ENCODE data around the gene BAX. TPM values are rescaled to one million over a fixed set of nuclear protein-coding genes. Genes with fewer than 3 reads are reported as not detected.

The BAX gene
- total and polyA plus RNA-seq, 12 donors = 18.1 to 79.0 (median 48.8) TPM

DNA sequence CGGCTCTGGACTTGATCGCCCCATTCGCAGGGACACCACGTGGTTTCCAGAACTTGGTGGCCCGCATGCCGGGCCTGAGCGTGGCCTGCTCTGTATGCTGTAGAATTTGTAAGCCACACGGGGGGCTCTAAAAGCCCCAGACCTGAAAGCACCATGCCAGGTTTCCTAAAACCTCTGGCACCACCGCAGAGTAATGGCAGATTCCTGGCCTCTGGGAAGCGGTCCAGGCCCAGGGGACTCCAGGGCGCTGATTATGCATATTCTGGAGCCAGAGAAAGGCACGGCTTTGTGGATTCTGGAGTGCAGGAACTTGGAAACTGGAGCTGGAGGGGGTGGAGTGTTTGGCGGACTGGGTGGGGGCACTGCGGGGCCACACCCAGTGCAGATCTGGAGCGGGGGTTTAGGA is 14.1 kb downstream of the BAX start:
- peaks cover 23 to 27% of the 10 kb centered on the region in 2 donors for H3K4me1 ChIP-seq (replicated peaks in 1 of 2)
- no peak for TF ChIP-seq CTCF (IDR thresholded peaks at IDR 0.05)
- TF ChIP-seq POLR2A (IDR thresholded peaks at IDR 0.05) = no peak
- H3K27me3 ChIP-seq = no peaks in the 10 kb centered on the region
- peaks cover 0 to 53% of the 10 kb centered on the region in 2 donors for H3K36me3 ChIP-seq (replicated peaks in 1 of 2)
- DNase-seq = peak in 1 of 7 donors; percentile 51
- 84 to 97% (median 93%) methylated on average over 3 to 15 of the region's 15 CpGs for WGBS, 4 donors
- H3K27ac ChIP-seq = peak overlapping the region in 1 of 5 donors; percentile 96
- H3K9me3 ChIP-seq (replicated peaks in 1 of 3) = no peaks in the 10 kb centered on the region
- no peak overlapping the region for H3K4me3 ChIP-seq
- intact Hi-C loops (cut with DNase I) = loop anchor here (5.0 to 10.0 kb wide), 2 partner anchors 94 to 132 kb away; partner anchors contain the start of genes HSD17B14 (in 1 of the 2) and PPP1R15A (in 1 of the 2)

DNA sequence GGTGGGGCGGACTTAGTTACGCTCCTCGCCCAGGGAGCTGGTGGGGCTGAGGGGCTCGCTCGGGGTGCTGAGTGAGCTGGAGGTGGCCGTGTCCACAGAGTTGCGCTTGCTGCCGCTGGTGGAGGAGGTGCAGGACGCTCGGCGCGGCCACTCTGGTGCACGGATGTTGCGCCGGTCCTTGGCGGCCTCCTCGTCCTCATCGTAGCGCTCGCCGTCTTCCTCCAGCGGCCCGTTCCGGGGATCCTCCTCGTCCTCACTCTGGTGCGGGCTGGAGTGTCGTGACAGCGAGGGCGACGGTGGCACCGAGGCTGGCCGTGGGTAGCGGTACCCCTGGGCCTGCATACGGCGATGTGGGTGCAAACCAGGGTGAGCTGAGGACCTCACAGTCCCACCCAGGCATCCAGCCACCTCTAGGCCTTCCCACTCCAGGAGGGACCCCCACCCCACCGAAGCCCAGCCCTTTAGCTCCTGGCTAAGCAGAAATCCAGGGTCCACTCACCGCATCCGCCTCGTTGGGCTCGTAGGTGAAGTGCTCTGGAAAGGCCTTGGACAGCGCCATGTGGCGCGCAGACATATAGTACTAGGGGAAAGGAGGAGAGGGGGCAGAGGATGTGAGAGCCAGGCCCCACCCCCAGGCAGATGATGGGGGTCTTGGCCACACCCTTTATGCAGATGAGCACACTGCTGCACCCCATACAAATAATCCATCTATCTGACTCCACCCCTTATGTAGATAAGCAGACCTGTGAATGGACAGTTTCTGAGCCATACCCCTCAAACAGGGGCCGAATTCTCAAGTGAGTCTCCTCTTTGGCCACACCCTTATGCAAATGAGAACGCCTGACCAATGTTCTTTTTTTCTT is 14.8 kb downstream of the BAX start:
- 90 to 95% (median 94%) methylated on average over 20 to 45 of the region's 45 CpGs for WGBS, 4 donors
- intact Hi-C loops (cut with DNase I) = loop anchor here (5.0 to 10.0 kb wide), 3 partner anchors 95 to 172 kb away; partner anchors contain the start of genes HSD17B14 (in 1 of the 2) and PPP1R15A (in 1 of the 2)
- Histone ChIP-seq H3K4me3 (no peak overlapping the region), H3K4me1 (replicated peaks in 1 of 2) (peaks cover 16 to 20% of the 10 kb centered on the region in 2 donors), H3K9me3 (replicated peaks in 1 of 3) (no peaks in the 10 kb centered on the region), H3K27me3 (no peaks in the 10 kb centered on the region), H3K27ac (no peak overlapping the region), H3K36me3 (replicated peaks in 1 of 2) (peaks cover 0 to 60% of the 10 kb centered on the region in 2 donors)
- peak in 3 of 7 donors; percentile 33 to 50 (median 45) for DNase-seq
- TF ChIP-seq CTCF (IDR thresholded peaks at IDR 0.05) (no peak), POLR2A (IDR thresholded peaks at IDR 0.05) (peak in 1 of 2 donors; percentile 23)

- Histone ChIP-seq H3K4me3 (no peak overlapping the region), H3K9me3 (replicated peaks in 1 of 3) (no peaks in the 10 kb centered on the region), H3K27me3 (no peaks in the 10 kb centered on the region), H3K4me1 (replicated peaks in 1 of 2) (peaks cover 12 to 16% of the 10 kb centered on the region in 2 donors), H3K27ac (no peak overlapping the region), H3K36me3 (replicated peaks in 1 of 2) (peaks cover 0 to 63% of the 10 kb centered on the region in 2 donors)
- intact Hi-C loops (cut with DNase I) = loop anchor here in 1 of 2 donors (5.0 kb wide), 1 partner anchor 173 kb away; no protein-coding TSS in a partner anchor
- TF ChIP-seq POLR2A (IDR thresholded peaks at IDR 0.05) (peak in 1 of 2 donors; percentile 17), CTCF (IDR thresholded peaks at IDR 0.05) (no peak)
- WGBS, 4 donors = 90 to 92% (median 91%) methylated on average over 23 of the region's 23 CpGs
- peak in 1 of 7 donors; percentile 39 for DNase-seq
Observed at GRCh38 chr19:48970139-48970766, 15.6 kb downstream of the BAX start.

GRCh38 chr19:48970923-48971395 is 16.3 kb downstream of the BAX start:
- no peak overlapping the region for H3K27ac ChIP-seq
- H3K36me3 ChIP-seq (replicated peaks in 1 of 2) = peaks cover 0 to 62% of the 10 kb centered on the region in 2 donors
- intact Hi-C loops (cut with DNase I) = loop anchor here in 1 of 2 donors (5.0 kb wide), 1 partner anchor 174 kb away; no protein-coding TSS in a partner anchor
- TF ChIP-seq CTCF (IDR thresholded peaks at IDR 0.05) = peak; percentile 79 to 90 (median 87)
- TF ChIP-seq POLR2A (IDR thresholded peaks at IDR 0.05) = peak in 1 of 2 donors; percentile 13
- DNase-seq = peak; percentile 69 to 89 (median 83)
- WGBS, 4 donors = 9 to 23% (median 19%) methylated on average over 13 to 19 of the region's 19 CpGs
- peaks cover 12 to 15% of the 10 kb centered on the region in 2 donors for H3K4me1 ChIP-seq (replicated peaks in 1 of 2)
- H3K27me3 ChIP-seq = no peaks in the 10 kb centered on the region
- H3K9me3 ChIP-seq (replicated peaks in 1 of 3) = no peaks in the 10 kb centered on the region
- no peak overlapping the region for H3K4me3 ChIP-seq

Data from adrenal gland (tissue), 12 donors.